ENCODE measurements around the gene RAD51B. TPM values are rescaled to one million over a fixed set of nuclear protein-coding genes. Genes with fewer than 3 reads are reported as not detected.
A peak's percentile ranks its signal among the peaks of the same experiment; 100 is the strongest.

Gene RAD51B
- total and polyA plus RNA-seq, 7 donors = 2.4 to 24.4 (median 7.1) TPM

DNA sequence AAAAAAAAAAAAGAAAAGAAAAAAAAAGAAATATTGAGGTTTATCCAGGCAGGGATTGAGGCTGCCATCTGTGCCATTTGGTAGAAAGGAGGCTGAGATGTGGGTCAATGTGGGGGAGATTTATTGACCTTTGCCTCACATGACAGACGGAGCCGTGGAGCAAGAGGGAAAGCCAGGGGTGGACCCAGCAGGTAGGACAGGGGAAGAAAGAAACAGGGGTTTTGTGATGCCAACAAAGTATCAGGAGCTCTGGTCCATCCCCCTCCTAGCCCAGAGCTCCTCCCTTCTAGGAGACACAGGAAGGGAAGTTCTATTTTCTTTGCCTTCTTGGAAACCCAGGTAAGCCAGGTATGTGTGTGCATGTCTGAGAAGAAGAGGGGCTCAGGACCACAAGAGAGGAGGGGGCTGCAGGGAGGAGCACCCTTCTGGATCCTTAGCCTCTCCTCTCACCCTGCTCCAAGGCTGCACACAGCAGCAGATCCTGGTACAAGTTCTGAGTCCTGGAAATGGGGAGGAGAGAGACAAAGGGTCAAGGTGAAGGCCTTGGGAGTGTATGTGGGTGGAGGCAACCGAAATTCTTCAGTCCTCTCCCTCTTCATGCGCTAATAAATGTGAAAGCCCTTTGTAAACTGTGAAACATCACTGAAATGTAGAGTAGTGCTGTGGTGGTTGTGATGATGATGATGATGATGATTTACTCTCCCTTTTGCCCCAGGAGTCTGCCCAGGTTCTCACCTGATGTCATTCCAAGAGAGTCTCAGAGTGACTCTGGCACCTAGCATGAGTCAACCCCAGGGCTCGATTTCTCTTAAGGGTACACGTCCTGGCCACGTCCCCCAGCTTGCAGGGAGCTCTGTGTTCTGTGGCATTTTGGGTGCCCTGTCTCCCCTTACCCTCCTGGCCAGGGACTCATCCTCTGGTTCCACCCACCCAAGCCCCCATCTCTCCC lies 947.0 kb downstream of the RAD51B start:
- 68 to 80% methylated on average over 7 of the region's 7 CpGs for WGBS, 2 donors
- no peak overlapping the region for H3K27ac ChIP-seq
- peak; percentile 18 for DNase-seq
- no peaks in the 10 kb centered on the region for H3K27me3 ChIP-seq
- no peaks in the 10 kb centered on the region for H3K36me3 ChIP-seq
- H3K9me3 ChIP-seq = no peaks in the 10 kb centered on the region
- intact Hi-C loops (cut with DNase I) = no loop called here
- TF ChIP-seq, protein P1, sequence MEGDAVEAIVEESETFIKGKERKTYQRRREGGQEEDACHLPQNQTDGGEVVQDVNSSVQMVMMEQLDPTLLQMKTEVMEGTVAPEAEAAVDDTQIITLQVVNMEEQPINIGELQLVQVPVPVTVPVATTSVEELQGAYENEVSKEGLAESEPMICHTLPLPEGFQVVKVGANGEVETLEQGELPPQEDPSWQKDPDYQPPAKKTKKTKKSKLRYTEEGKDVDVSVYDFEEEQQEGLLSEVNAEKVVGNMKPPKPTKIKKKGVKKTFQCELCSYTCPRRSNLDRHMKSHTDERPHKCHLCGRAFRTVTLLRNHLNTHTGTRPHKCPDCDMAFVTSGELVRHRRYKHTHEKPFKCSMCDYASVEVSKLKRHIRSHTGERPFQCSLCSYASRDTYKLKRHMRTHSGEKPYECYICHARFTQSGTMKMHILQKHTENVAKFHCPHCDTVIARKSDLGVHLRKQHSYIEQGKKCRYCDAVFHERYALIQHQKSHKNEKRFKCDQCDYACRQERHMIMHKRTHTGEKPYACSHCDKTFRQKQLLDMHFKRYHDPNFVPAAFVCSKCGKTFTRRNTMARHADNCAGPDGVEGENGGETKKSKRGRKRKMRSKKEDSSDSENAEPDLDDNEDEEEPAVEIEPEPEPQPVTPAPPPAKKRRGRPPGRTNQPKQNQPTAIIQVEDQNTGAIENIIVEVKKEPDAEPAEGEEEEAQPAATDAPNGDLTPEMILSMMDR (IDR thresholded peaks at IDR 0.05) = no peak
- TF ChIP-seq EP300 (IDR thresholded peaks at IDR 0.05) (no peak), POLR2AphosphoS5 (IDR thresholded peaks at IDR 0.05) (no peak), POLR2A (IDR thresholded peaks at IDR 0.05) (no peak)
- H3K4me1 ChIP-seq = peaks cover 0 to 11% (median 3%) of the 10 kb centered on the region in 4 donors
- H3K4me3 ChIP-seq = no peak overlapping the region

DNA sequence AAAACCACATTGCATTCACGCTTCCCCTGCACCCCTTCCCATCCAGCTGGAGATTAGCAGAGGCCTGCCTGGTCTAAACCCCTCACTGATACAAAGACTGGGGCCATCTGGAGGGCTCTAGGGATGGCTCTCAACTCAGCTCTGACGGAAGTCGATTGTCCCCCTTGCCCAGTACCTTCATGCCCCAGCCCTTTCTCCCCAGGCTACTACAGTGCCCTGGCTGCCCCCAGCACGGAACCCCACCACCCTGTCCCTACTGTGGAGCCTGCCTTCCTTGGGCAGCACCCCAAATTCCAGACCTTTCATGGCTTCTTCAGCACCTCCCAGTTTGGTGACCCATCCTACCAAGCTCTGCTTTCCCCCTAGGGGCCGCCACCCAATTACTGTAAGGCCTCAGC lies 947.7 kb downstream of the RAD51B start:
- Histone ChIP-seq H3K36me3 (no peaks in the 10 kb centered on the region), H3K4me1 (peaks cover 0 to 10% (median 3%) of the 10 kb centered on the region in 4 donors), H3K27me3 (no peaks in the 10 kb centered on the region), H3K27ac (no peak overlapping the region), H3K9me3 (no peaks in the 10 kb centered on the region), H3K4me3 (no peak overlapping the region)
- no peak for DNase-seq
- TF ChIP-seq POLR2AphosphoS5 (IDR thresholded peaks at IDR 0.05) (no peak), EP300 (IDR thresholded peaks at IDR 0.05) (no peak), POLR2A (IDR thresholded peaks at IDR 0.05) (no peak)
- TF ChIP-seq, protein P1 (IDR thresholded peaks at IDR 0.05) = no peak
- WGBS, 2 donors = 97% methylated on average over 5 of the region's 5 CpGs
- intact Hi-C loops (cut with DNase I) = no loop called here

DNA sequence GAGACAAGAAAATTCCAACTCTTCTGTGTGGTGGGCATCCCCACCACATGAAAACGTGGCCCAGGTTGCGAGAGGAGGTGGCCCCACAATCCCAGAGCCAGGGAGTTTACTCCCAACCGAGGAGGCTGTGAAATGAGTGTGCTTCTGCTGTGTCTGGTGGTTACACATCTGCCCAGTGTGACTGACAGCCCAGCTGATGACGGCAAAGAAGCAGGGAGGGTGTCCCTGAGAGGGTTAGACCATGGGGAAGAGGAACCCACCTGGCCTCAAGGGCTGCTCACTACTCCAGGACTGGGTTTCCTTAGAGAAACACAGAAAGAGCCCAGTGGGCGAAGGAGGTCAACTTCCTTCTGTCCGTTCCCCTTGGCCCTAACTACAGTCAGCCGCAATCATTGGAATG lies 948.7 kb downstream of the RAD51B start:
- intact Hi-C loops (cut with DNase I) = no loop called here
- no peak for DNase-seq

GRCh38 chr14:68770051-68770450 lies 950.5 kb downstream of the RAD51B start:
- intact Hi-C loops (cut with DNase I) = no loop called here
- Histone ChIP-seq H3K4me1 (no peaks in the 10 kb centered on the region), H3K9me3 (no peaks in the 10 kb centered on the region), H3K36me3 (no peaks in the 10 kb centered on the region), H3K4me3 (no peak overlapping the region), H3K27ac (no peak overlapping the region), H3K27me3 (no peaks in the 10 kb centered on the region)
- TF ChIP-seq, protein P1 (IDR thresholded peaks at IDR 0.05) = no peak
- TF ChIP-seq POLR2A (IDR thresholded peaks at IDR 0.05) = no peak
- no peak for TF ChIP-seq EP300 (IDR thresholded peaks at IDR 0.05)
- no peak for TF ChIP-seq POLR2AphosphoS5 (IDR thresholded peaks at IDR 0.05)
- WGBS, 2 donors = 93 to 95% methylated on average over 9 of the region's 9 CpGs
- no peak for DNase-seq

More for the DNA sequence above, 948.7 kb downstream of the RAD51B start:
- 85 to 93% methylated on average over 7 of the region's 7 CpGs for WGBS, 2 donors
- no peaks in the 10 kb centered on the region for H3K4me1 ChIP-seq
- no peaks in the 10 kb centered on the region for H3K9me3 ChIP-seq
- no peaks in the 10 kb centered on the region for H3K36me3 ChIP-seq
- TF ChIP-seq POLR2AphosphoS5 (IDR thresholded peaks at IDR 0.05) (no peak), EP300 (IDR thresholded peaks at IDR 0.05) (no peak), POLR2A (IDR thresholded peaks at IDR 0.05) (no peak)
- TF ChIP-seq, protein P1 (IDR thresholded peaks at IDR 0.05) = no peak
- no peaks in the 10 kb centered on the region for H3K27me3 ChIP-seq
- no peak overlapping the region for H3K4me3 ChIP-seq
- no peak overlapping the region for H3K27ac ChIP-seq
